GM23338 (cell line): ENCODE measurements around the gene DPF1. TPM values are rescaled to one million over a fixed set of nuclear protein-coding genes. Genes with fewer than 3 reads are reported as not detected.

Source experiments
- CREB1 ChIP-seq: fragments of 250-450 bp; sonication (Bioruptor Pico); IDR thresholded peaks from 2 replicates; pipeline ENCODE4 v1.5.0; 2020; ENCODE audit warnings: low read depth, mild to moderate bottlenecking, moderate library complexity
- EZH2 ChIP-seq: fragments of 200-600 bp; sonication (generic); IDR thresholded peaks from one replicate; pipeline ENCODE4 v1.8.0; 2017; ENCODE audit warnings: antibody characterized with exemption, mild to moderate bottlenecking, low read depth; ENCODE audit not compliant: unreplicated experiment
- ZNF331 ChIP-seq: fragments of 250-450 bp; sonication (Bioruptor Pico); IDR thresholded peaks from 2 replicates; pipeline ENCODE4 v1.5.0; 2020; ENCODE audit warnings: low read depth, mild to moderate bottlenecking, moderate library complexity
- polyA plus RNA-seq: library from polyadenylated mRNA; unstranded; fragments of >200 nt; fragmentation: Nextera tagmentation; extraction: Ambion mirVana; gene quantifications from 2 replicates; pipeline ENCODE4 v1.2.1, GENCODE V29; 2016
- total RNA-seq: library from RNA; depleted of rRNA; stranded (reverse); fragments of >200 nt; shearing (Covaris generic); gene quantifications from 2 replicates; pipeline ENCODE4 v1.2.3, GENCODE V29; 2014
- TF ChIP-seq, protein P1 (sequence below): fragments of 250-450 bp; sonication (Bioruptor Pico); IDR thresholded peaks from 2 replicates; pipeline ENCODE4 v1.5.0; 2020; ENCODE audit warnings: mild to moderate bottlenecking, moderate library complexity
- TF ChIP-seq, protein P2 (sequence below): IDR thresholded peaks from 2 replicates; pipeline ENCODE4 v1.6.1; 2016; ENCODE audit warnings: antibody characterized with exemption
- TF ChIP-seq, protein P3 (sequence below), 2 experiments: fragments of 200-600 bp in 1 of 2; sonication (generic) in 1 of 2; conservative IDR thresholded peaks; 2 replicates each; pipeline versions ENCODE4 v1.5.1 to v1.6.1; 2016 to 2017; ENCODE audit warnings: antibody characterized with exemption in 2 of 2, low read depth in 2 of 2, mild to moderate bottlenecking in 2 of 2, moderate library complexity in 1 of 2

Gene DPF1
- total and polyA plus RNA-seq, 2 experiments from 2014 or later = 8.3 to 11.7 TPM

- TF ChIP-seq, protein P1, sequence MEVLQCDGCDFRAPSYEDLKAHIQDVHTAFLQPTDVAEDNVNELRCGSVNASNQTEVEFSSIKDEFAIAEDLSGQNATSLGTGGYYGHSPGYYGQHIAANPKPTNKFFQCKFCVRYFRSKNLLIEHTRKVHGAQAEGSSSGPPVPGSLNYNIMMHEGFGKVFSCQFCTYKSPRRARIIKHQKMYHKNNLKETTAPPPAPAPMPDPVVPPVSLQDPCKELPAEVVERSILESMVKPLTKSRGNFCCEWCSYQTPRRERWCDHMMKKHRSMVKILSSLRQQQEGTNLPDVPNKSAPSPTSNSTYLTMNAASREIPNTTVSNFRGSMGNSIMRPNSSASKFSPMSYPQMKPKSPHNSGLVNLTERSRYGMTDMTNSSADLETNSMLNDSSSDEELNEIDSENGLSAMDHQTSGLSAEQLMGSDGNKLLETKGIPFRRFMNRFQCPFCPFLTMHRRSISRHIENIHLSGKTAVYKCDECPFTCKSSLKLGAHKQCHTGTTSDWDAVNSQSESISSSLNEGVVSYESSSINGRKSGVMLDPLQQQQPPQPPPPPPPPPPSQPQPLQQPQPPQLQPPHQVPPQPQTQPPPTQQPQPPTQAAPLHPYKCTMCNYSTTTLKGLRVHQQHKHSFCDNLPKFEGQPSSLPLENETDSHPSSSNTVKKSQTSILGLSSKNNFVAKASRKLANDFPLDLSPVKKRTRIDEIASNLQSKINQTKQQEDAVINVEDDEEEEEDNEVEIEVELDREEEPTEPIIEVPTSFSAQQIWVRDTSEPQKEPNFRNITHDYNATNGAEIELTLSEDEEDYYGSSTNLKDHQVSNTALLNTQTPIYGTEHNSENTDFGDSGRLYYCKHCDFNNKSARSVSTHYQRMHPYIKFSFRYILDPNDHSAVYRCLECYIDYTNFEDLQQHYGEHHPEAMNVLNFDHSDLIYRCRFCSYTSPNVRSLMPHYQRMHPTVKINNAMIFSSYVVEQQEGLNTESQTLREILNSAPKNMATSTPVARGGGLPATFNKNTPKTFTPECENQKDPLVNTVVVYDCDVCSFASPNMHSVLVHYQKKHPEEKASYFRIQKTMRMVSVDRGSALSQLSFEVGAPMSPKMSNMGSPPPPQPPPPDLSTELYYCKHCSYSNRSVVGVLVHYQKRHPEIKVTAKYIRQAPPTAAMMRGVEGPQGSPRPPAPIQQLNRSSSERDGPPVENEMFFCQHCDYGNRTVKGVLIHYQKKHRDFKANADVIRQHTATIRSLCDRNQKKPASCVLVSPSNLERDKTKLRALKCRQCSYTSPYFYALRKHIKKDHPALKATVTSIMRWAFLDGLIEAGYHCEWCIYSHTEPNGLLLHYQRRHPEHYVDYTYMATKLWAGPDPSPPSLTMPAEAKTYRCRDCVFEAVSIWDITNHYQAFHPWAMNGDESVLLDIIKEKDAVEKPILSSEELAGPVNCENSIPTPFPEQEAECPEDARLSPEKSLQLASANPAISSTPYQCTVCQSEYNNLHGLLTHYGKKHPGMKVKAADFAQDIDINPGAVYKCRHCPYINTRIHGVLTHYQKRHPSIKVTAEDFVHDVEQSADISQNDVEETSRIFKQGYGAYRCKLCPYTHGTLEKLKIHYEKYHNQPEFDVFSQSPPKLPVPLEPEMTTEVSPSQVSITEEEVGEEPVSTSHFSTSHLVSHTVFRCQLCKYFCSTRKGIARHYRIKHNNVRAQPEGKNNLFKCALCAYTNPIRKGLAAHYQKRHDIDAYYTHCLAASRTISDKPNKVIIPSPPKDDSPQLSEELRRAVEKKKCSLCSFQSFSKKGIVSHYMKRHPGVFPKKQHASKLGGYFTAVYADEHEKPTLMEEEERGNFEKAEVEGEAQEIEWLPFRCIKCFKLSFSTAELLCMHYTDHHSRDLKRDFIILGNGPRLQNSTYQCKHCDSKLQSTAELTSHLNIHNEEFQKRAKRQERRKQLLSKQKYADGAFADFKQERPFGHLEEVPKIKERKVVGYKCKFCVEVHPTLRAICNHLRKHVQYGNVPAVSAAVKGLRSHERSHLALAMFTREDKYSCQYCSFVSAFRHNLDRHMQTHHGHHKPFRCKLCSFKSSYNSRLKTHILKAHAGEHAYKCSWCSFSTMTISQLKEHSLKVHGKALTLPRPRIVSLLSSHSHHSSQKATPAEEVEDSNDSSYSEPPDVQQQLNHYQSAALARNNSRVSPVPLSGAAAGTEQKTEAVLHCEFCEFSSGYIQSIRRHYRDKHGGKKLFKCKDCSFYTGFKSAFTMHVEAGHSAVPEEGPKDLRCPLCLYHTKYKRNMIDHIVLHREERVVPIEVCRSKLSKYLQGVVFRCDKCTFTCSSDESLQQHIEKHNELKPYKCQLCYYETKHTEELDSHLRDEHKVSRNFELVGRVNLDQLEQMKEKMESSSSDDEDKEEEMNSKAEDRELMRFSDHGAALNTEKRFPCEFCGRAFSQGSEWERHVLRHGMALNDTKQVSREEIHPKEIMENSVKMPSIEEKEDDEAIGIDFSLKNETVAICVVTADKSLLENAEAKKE = no peak
- TF ChIP-seq EZH2 (no peak), CREB1 (CRISPR knock-in tag) (no peak), ZNF331 (CRISPR knock-in tag) (no peak)
- TF ChIP-seq, protein P2, sequence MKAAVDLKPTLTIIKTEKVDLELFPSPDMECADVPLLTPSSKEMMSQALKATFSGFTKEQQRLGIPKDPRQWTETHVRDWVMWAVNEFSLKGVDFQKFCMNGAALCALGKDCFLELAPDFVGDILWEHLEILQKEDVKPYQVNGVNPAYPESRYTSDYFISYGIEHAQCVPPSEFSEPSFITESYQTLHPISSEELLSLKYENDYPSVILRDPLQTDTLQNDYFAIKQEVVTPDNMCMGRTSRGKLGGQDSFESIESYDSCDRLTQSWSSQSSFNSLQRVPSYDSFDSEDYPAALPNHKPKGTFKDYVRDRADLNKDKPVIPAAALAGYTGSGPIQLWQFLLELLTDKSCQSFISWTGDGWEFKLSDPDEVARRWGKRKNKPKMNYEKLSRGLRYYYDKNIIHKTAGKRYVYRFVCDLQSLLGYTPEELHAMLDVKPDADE = no peak
- TF ChIP-seq, protein P3, sequence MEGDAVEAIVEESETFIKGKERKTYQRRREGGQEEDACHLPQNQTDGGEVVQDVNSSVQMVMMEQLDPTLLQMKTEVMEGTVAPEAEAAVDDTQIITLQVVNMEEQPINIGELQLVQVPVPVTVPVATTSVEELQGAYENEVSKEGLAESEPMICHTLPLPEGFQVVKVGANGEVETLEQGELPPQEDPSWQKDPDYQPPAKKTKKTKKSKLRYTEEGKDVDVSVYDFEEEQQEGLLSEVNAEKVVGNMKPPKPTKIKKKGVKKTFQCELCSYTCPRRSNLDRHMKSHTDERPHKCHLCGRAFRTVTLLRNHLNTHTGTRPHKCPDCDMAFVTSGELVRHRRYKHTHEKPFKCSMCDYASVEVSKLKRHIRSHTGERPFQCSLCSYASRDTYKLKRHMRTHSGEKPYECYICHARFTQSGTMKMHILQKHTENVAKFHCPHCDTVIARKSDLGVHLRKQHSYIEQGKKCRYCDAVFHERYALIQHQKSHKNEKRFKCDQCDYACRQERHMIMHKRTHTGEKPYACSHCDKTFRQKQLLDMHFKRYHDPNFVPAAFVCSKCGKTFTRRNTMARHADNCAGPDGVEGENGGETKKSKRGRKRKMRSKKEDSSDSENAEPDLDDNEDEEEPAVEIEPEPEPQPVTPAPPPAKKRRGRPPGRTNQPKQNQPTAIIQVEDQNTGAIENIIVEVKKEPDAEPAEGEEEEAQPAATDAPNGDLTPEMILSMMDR (conservative IDR thresholded peaks at IDR 0.05; ENCODE audit: low read depth in 2 of 2) = no peak
These were observed 1.8 kb downstream of the DPF1 start (continued) for GRCh38 chr19:38221919-38222830.
